K562 (cell line): ENCODE results near the gene DLL4. TPM values are rescaled to one million over a fixed set of nuclear protein-coding genes. Genes with fewer than 3 reads are reported as not detected.
A peak's percentile ranks its signal among the peaks of the same experiment; 100 is the strongest.

ENCODE experiments used
- ARID4B ChIP-seq: sonication (generic); formaldehyde crosslinking; IDR thresholded peaks from 2 replicates; pipeline ENCODE4 v1.8.0; 2022; ENCODE audit warnings: mild to moderate bottlenecking, missing genetic modification reagents
- BCOR ChIP-seq: fragments of 450-650 bp; IDR thresholded peaks from 2 replicates; pipeline ENCODE4 v1.6.1; 2016
- BMI1 ChIP-seq: fragments of 150-350 bp; IDR thresholded peaks from 2 replicates; pipeline ENCODE4 v1.6.1; 2014; ENCODE audit warnings: low read length
- CEBPB ChIP-seq: fragments of 450-650 bp; IDR thresholded peaks from 2 replicates; pipeline ENCODE4 v1.6.1; 2016; ENCODE audit warnings: missing genetic modification characterization, missing compliant biosample characterization
- CREM ChIP-seq: IDR thresholded peaks from 2 replicates; pipeline ENCODE4 v1.6.1; 2014; ENCODE audit warnings: antibody characterized with exemption, low read depth
- DPF2 ChIP-seq: fragments of 450-650 bp; IDR thresholded peaks from 2 replicates; pipeline ENCODE4 v1.6.1; 2016
- EP300 ChIP-seq: IDR thresholded peaks from 2 replicates; pipeline ENCODE4 v1.6.1; 2012; ENCODE audit warnings: low read length, improper control_type of control experiment
- ETV6 ChIP-seq, 3 experiments: fragments of 150-350 bp in 1 of 3; sonication (generic) in 1 of 3; formaldehyde crosslinking in 1 of 3; IDR thresholded peaks; 2 replicates each; pipeline versions ENCODE4 v1.6.1 to v1.8.0; 2014 to 2022; ENCODE audit warnings: borderline replicate concordance in 2 of 3, low read depth in 2 of 3, antibody characterized with exemption in 1 of 3, low read length in 1 of 3, mild to moderate bottlenecking in 1 of 3, missing genetic modification reagents in 1 of 3
- FOXK1 ChIP-seq: sonication (generic); formaldehyde crosslinking; IDR thresholded peaks from 2 replicates; pipeline ENCODE4 v1.8.0; 2022; ENCODE audit warnings: missing genetic modification reagents, mild to moderate bottlenecking, borderline replicate concordance
- GATAD2A ChIP-seq: fragments of 450-650 bp; IDR thresholded peaks from 2 replicates; pipeline ENCODE4 v1.6.1; 2017
- HDAC1 ChIP-seq, 2 experiments: fragments of 450-650 bp; IDR thresholded peaks; 2 replicates each; pipeline ENCODE4 v1.6.1; 2016 to 2017; ENCODE audit warnings: inconsistent platforms in 1 of 2, mild to moderate bottlenecking in 1 of 2, moderate library complexity in 1 of 2
- HDAC2 ChIP-seq: fragments of 450-650 bp; IDR thresholded peaks from 2 replicates; pipeline ENCODE4 v1.6.1; 2016; ENCODE audit warnings: mild to moderate bottlenecking
- JUND ChIP-seq, 2 experiments: IDR thresholded peaks; 2 replicates in 1 of 2; 3 replicates in 1 of 2; pipeline ENCODE4 v1.6.1; 2011; ENCODE audit warnings: borderline replicate concordance in 2 of 2, low read depth in 2 of 2, low read length in 2 of 2, improper control_type of control experiment in 1 of 2, missing biosample characterization in 1 of 2, missing genetic modification characterization in 1 of 2, missing genetic modification reagents in 1 of 2
- KDM2B ChIP-seq: fragments of 250-450 bp; sonication (Bioruptor Pico); IDR thresholded peaks from 2 replicates; pipeline ENCODE4 v1.8.0; 2021; ENCODE audit warnings: mild to moderate bottlenecking, moderate library complexity
- MITF ChIP-seq: IDR thresholded peaks from 2 replicates; pipeline ENCODE4 v1.6.1; 2014; ENCODE audit warnings: antibody characterized with exemption
- MTA3 ChIP-seq: fragments of 450-650 bp; formaldehyde crosslinking; IDR thresholded peaks from 2 replicates; pipeline ENCODE4 v1.6.1; 2017; ENCODE audit warnings: mild to moderate bottlenecking, borderline replicate concordance
- PHF8 ChIP-seq: fragments of 200-600 bp; sonication (generic); IDR thresholded peaks from 2 replicates; pipeline ENCODE4 v1.6.1; 2012; ENCODE audit warnings: mixed run types, mild to moderate bottlenecking, inconsistent platforms, low read length, moderate library complexity, borderline replicate concordance
- RBM25 ChIP-seq: fragments of 200-400 bp; formaldehyde crosslinking; IDR thresholded peaks from 2 replicates; pipeline ENCODE4 v1.6.1; 2018; ENCODE audit warnings: low read length, low read depth, moderate library complexity; ENCODE audit not compliant: severe bottlenecking
- RCOR1 ChIP-seq, 2 experiments: IDR thresholded peaks; 2 replicates each; pipeline ENCODE4 v1.6.1; 2012; ENCODE audit warnings: low read depth in 2 of 2, low read length in 2 of 2, borderline replicate concordance in 1 of 2, improper control_type of control experiment in 1 of 2
- RNF2 ChIP-seq: sonication (generic); IDR thresholded peaks from 2 replicates; pipeline ENCODE4 v1.6.1; 2016
- TAF15 ChIP-seq: fragments of 200-400 bp; formaldehyde crosslinking; IDR thresholded peaks from 2 replicates; pipeline ENCODE4 v1.6.1; 2017; ENCODE audit warnings: mild to moderate bottlenecking, low read depth, low read length, moderate library complexity
- polyA plus RNA-seq, 8 experiments: library from polyadenylated mRNA; depleted of rRNA in 4 of 8; stranded (reverse) in 5 of 8; unstranded in 3 of 8; fragments of >200 nt; fragmentation: Nextera tagmentation in 2 of 8; fragmentation: Illumina TruSeq in 1 of 8; extraction: Ambion mirVana in 2 of 8; extraction: Trizol in 1 of 8; gene quantifications; 2 replicates each; pipeline versions ENCODE4 v1.2.1 to v1.2.3, GENCODE V29; 2011 to 2014; ENCODE audit warnings: inconsistent platforms in 1 of 8, missing spikeins in 1 of 8
- total RNA-seq, 7 experiments: library from RNA; depleted of rRNA in 6 of 7; stranded (reverse); fragments of >200 nt in 6 of 7; fragmentation: Illumina TruSeq in 2 of 7; extraction: Trizol in 2 of 7; gene quantifications; 2 replicates each; pipeline versions ENCODE4 v1.2.1 to v1.2.3, GENCODE V29; 2011 to 2021; ENCODE audit warnings: low replicate concordance in 1 of 7

The DLL4 gene
- total and polyA plus RNA-seq, 9 of the 15 experiments (the other 6 are each of a cell fraction or from before 2014, with no cell fraction given) = 0.04 to 1.1 (median 0.41) TPM; not detected in 1

GRCh38 chr15:40930430-40931299 lies 1.5 kb downstream of the DLL4 start (continued):
- TF ChIP-seq ETV6 (IDR thresholded peaks at IDR 0.05; ENCODE audit: borderline replicate concordance in 1 of 2, low read depth in 2 of 2, low read length in 1 of 2) = peak in 1 of 2 experiments; percentile 37; a peak in 1 of 4 replicates
- TF ChIP-seq ETV6 (CRISPR knock-in tag; IDR thresholded peaks at IDR 0.05; ENCODE audit: borderline replicate concordance) = no peak
- no peak for TF ChIP-seq TAF15
- TF ChIP-seq BCOR = peak; percentile 87
- TF ChIP-seq PHF8 = peak; percentile 24; the same call in 1 of the 2 replicates
- TF ChIP-seq HDAC2 = peak; percentile 77
- TF ChIP-seq EP300 = no peak
- no peak for TF ChIP-seq RBM25
- TF ChIP-seq FOXK1 (CRISPR knock-in tag) = 0 out of 2 replicates have a peak, but pooled peaks have one; percentile 51
- TF ChIP-seq JUND (IDR thresholded peaks at IDR 0.05; ENCODE audit: borderline replicate concordance, low read depth, low read length) = 0 out of 2 replicates have a peak, but pooled peaks have one; percentile 7
- TF ChIP-seq JUND (tag; IDR thresholded peaks at IDR 0.05; ENCODE audit: borderline replicate concordance, low read depth, low read length) = no peak
- TF ChIP-seq RCOR1 (IDR thresholded peaks at IDR 0.05; ENCODE audit: borderline replicate concordance in 1 of 2, low read depth in 2 of 2, low read length in 2 of 2) = peak in 1 of 2 experiments; percentile 66; a peak in 1 of 4 replicates
- no peak for TF ChIP-seq MITF
- peak; percentile 55 for TF ChIP-seq MTA3
- 0 out of 2 replicates have a peak, but pooled peaks have one; percentile 48 for TF ChIP-seq DPF2
- peak; percentile 28; the same call in 1 of the 2 replicates for TF ChIP-seq RNF2
- TF ChIP-seq HDAC1 (IDR thresholded peaks at IDR 0.05) = peak; percentile 46 to 68; a peak in 2 of 4 replicates
- no peak for TF ChIP-seq CEBPB (tag)
- no peak for TF ChIP-seq KDM2B (CRISPR knock-in tag)
- no peak for TF ChIP-seq BMI1
- peak; percentile 65; the same call in 1 of the 2 replicates for TF ChIP-seq ARID4B (CRISPR knock-in tag)
- peak; percentile 25; the same call in 1 of the 2 replicates for TF ChIP-seq CREM
- peak; percentile 97 for TF ChIP-seq GATAD2A
